Ovary (tissue), 9 donors: Measurements from ENCODE around the gene USP6NL. TPM values are rescaled to one million over a fixed set of nuclear protein-coding genes. Genes with fewer than 3 reads are reported as not detected.

Experiments
- DNase-seq, 5 donors: peaks; one replicate each; pipeline ENCODE4 v3.0.0-alpha.2; 2019 to 2020
- H3K27ac ChIP-seq, 2 donors: fragments of 200-600 bp; one replicate each; pipeline versions ENCODE4 v1.5.1 to v1.8.0; 2019 to 2022
- H3K27me3 ChIP-seq: fragments of 200-600 bp; one replicate; pipeline ENCODE4 v1.8.0; 2022
- H3K36me3 ChIP-seq: fragments of 200-600 bp; sonication (generic); one replicate; pipeline ENCODE4 v1.5.1; 2019
- H3K4me1 ChIP-seq: one replicate; pipeline ENCODE4 v1.8.1; 2013; ENCODE audit warnings: mild to moderate bottlenecking, moderate library complexity; ENCODE audit not compliant: insufficient read depth
- H3K4me3 ChIP-seq: fragments of 200-600 bp; sonication (generic); one replicate; pipeline ENCODE4 v1.5.1; 2017
- H3K9me3 ChIP-seq, 2 donors: fragments of 200-600 bp in 1 of 2; sonication (generic) in 1 of 2; one replicate each; pipeline versions ENCODE4 v1.5.1 to v1.8.1; 2013 to 2019; ENCODE audit warnings: mild to moderate bottlenecking in 1 of 2, moderate library complexity in 1 of 2
- CTCF ChIP-seq, 3 donors: fragments of 450-650 bp in 2 of 3; fragments of 200-600 bp in 1 of 3; IDR thresholded peaks; one replicate each; pipeline versions ENCODE4 v1.5.1 to v1.8.0; 2016 to 2022; ENCODE audit warnings: antibody characterized with exemption in 3 of 3, mild to moderate bottlenecking in 1 of 3
- EP300 ChIP-seq: sonication (generic); formaldehyde crosslinking; IDR thresholded peaks from one replicate; pipeline ENCODE4 v1.6.1; 2017; ENCODE audit warnings: antibody characterized with exemption
- POLR2A ChIP-seq: fragments of 450-650 bp; IDR thresholded peaks from one replicate; pipeline ENCODE4 v1.6.1; 2017; ENCODE audit warnings: antibody characterized with exemption, mild to moderate bottlenecking, moderate library complexity
- WGBS, 3 donors: extraction: QIAGEN DNeasy Blood & Tissue Kit in 1 of 3; methylation state at CpG; one replicate each; pipeline versions ENCODE4 v1.1.5 to v1.1.7; 2013 to 2017; 5-methylcytosine and 5-hydroxymethylcytosine counted together
- intact Hi-C, 4 donors: fragments of 100-400 bp; cut with DNase I; formaldehyde crosslinking; loops; one replicate each; pipeline versions ENCODE4 v1.11.0 to v1.15.1; 2022 to 2023
- polyA plus RNA-seq, 2 donors: library from polyadenylated mRNA; stranded (reverse); fragments of 200-250 nt in 1 of 2; fragments of 350-450 nt in 1 of 2; fragmentation: Illumina TruSeq in 1 of 2; extraction: RNeasy Lipid Tissue Mini Kit (QIAGEN cat#74804) in 1 of 2; gene quantifications; one replicate each; pipeline ENCODE4 v1.2.3, GENCODE V29; 2013 to 2014
- total RNA-seq, 7 donors: library from RNA; depleted of rRNA in 2 of 7; stranded (reverse); fragments of >200 nt in 2 of 7; fragmentation: NEBNext Ultra II Directional in 3 of 7; extraction: Animal tissue kit (Norgen Biotek cat#: 25700) in 3 of 7; gene quantifications; one replicate each; pipeline versions ENCODE4 v1.1.0 to v1.2.4, GENCODE V29; 2016 to 2023
- donor health status: DM: no; HTN: no; CAD: no; lungs with moderate emphysema.
- donor health status: DM: no; HTN: no; CAD: no.
- donor health status: Bipolar disorder and iron deficiency.
- donor health status: DM: yes; HTN: yes; CAD: no.
- donor health status: DM: no; HTN: no; CAD: no.
- donor health status: DM: yes; HTN: yes; CAD: no.

USP6NL gene
- total and polyA plus RNA-seq, 9 donors: 9.6 to 28.8 (median 16.3) TPM

- H3K36me3 ChIP-seq: no peaks in the 10 kb centered on the region
- no peak overlapping the region for H3K27ac ChIP-seq
- intact Hi-C loops: no loop called here
- WGBS, 3 donors: 58 to 75% (median 62%) methylated on average over 4 of the region's 4 CpGs
- no peak overlapping the region for H3K4me3 ChIP-seq
- H3K9me3 ChIP-seq: no peaks in the 10 kb centered on the region
- no peak for DNase-seq
- no peaks in the 10 kb centered on the region for H3K27me3 ChIP-seq
- no peaks in the 10 kb centered on the region for H3K4me1 ChIP-seq
- no peak for TF ChIP-seq CTCF (IDR thresholded peaks at IDR 0.05)
- no peak for TF ChIP-seq EP300
- TF ChIP-seq POLR2A: no peak
Measured at GRCh38 chr10:11560076-11560709, 51.3 kb downstream of the USP6NL start.

DNA sequence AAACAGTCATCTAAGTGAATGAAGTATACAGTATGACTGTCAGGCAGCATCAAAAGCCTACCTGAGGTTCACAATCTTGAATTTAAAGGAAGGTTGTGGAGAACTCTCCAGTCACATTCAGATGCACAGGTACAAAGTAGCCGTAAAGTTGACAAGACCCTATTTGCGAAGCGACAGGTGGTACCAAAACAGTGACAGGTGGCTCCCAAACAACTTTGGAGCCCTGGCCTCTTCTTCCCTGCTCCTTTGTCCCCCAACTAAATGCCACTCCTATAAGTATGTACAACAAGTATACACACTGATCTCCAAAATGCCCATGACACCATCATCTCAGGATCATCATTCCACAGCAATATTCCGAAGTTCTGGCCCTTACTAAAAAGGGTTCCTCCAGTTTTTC lies 53.5 kb downstream of the USP6NL start:
- Histone ChIP-seq H3K4me3 (no peak overlapping the region), H3K27ac (no peak overlapping the region), H3K4me1 (no peaks in the 10 kb centered on the region), H3K27me3 (no peaks in the 10 kb centered on the region), H3K36me3 (no peaks in the 10 kb centered on the region), H3K9me3 (no peaks in the 10 kb centered on the region)
- 96 to 98% (median 97%) methylated on average over 4 of the region's 4 CpGs for WGBS, 3 donors
- no peak for DNase-seq
- TF ChIP-seq CTCF (IDR thresholded peaks at IDR 0.05): no peak
- no peak for TF ChIP-seq POLR2A
- TF ChIP-seq EP300: no peak
- intact Hi-C loops: no loop called here

DNA sequence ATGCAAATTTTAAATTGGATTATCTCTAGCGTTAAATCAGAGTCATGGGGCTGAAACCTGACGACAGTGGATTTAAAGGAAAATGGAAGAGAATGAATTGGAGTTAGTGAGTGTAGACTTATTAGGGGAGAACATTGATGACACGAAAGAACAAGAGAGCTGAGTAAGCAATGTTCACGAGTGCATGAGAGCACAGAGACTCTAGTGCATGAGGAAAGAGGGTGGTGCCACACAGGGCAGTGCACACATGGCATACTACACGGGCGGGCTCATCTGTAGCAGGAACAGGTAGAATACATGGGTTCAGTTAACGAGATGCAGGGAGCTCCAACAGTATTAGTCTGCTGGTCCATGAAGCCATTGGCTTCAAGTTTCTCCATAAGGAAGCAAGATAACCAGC lies 53.9 kb downstream of the USP6NL start:
- H3K9me3 ChIP-seq: no peaks in the 10 kb centered on the region
- intact Hi-C loops: no loop called here
- no peaks in the 10 kb centered on the region for H3K27me3 ChIP-seq
- H3K27ac ChIP-seq: no peak overlapping the region
- TF ChIP-seq POLR2A: no peak
- TF ChIP-seq EP300: no peak
- TF ChIP-seq CTCF (IDR thresholded peaks at IDR 0.05): no peak
- no peaks in the 10 kb centered on the region for H3K4me1 ChIP-seq
- no peak for DNase-seq
- H3K36me3 ChIP-seq: no peaks in the 10 kb centered on the region
- H3K4me3 ChIP-seq: no peak overlapping the region
- 94 to 98% (median 96%) methylated on average over 7 of the region's 7 CpGs for WGBS, 3 donors

DNA sequence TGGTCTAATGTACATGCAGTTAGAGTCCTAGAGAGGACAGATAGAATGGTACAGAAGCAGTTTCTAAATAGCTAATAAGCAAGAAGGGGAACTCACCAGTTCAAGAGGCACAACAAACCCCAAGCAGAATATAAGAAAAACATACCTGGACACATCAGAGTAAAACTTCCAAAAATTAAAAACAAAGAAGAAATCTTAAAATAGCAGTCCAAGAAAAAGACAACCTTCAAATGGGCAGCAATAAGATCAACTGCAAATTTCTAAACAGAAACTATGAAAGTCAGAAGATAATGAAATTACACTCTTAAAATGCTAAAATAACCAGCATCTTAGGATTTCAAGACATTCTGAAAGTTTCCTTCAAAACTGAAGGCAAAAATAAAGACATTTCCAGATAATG lies 55.9 kb downstream of the USP6NL start:
- no peak overlapping the region for H3K4me3 ChIP-seq
- no peaks in the 10 kb centered on the region for H3K27me3 ChIP-seq
- H3K4me1 ChIP-seq: no peaks in the 10 kb centered on the region
- no peak for TF ChIP-seq CTCF (IDR thresholded peaks at IDR 0.05)
- no peak for TF ChIP-seq POLR2A
- TF ChIP-seq EP300: no peak
- no peak for DNase-seq
- H3K9me3 ChIP-seq: no peaks in the 10 kb centered on the region
- H3K27ac ChIP-seq: no peak overlapping the region
- H3K36me3 ChIP-seq: no peaks in the 10 kb centered on the region
- intact Hi-C loops: no loop called here
